ENCODE results near the gene GNAZ.

The GNAZ gene

DNA sequence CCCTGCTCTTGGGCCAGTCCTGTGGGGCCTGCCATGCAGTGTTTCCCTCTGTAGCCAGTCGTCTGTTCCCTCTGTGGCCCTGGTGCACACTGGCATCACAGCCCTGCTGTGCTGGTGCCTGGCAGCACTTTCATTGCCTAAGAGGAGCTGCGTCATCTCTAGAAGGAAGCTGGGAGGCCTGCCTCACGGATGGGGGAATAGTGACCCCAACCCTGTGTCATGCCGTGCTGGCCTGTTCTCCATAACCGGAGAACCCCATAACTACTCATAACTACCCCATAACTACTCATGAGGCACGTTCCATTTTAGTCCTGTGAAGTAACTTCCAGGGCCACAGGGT lies 88.9 kb downstream of the GNAZ start:
- no peak for DNase-seq

DNA sequence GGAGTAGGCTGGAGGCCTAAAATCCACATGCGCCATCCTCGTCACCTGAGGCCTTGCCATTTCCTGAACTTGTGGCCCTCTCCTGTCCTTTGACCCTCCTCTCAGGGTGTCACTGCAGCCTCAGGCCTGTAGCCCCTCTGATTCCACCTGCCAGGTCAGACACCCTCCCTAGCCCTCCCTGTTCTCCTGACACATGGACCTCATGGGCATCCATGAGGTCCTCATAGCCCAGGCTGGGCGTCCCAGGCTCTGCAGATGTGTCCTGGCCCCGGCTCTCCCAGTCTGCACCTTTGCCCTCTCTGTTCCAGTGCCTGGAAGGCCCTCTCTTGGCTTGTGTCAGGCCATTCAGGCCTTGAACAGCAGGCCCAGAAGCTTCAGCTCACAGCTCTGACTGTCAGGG lies 90.7 kb downstream of the GNAZ start:
- DNase-seq: no peak

DNA sequence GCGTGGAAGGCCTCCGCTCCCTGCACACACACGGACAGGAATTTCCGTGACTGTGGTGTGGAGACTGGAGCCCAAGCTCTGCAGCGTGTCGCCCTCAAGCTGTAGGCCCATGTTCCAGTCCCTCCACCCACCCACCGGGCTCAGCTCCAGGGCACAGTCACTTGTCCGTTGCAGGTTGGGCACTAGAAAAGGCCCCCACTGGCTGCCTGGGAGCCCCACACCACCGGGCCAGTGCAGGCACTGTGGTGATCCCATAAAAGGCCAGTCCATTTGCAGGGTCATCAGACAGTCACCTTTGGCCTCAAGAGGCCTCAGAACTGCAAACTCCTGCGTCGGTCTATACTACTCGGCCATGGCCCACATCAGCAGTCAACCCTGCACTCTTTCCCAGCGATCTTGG lies 91.3 kb downstream of the GNAZ start:
- DNase-seq: no peak

DNA sequence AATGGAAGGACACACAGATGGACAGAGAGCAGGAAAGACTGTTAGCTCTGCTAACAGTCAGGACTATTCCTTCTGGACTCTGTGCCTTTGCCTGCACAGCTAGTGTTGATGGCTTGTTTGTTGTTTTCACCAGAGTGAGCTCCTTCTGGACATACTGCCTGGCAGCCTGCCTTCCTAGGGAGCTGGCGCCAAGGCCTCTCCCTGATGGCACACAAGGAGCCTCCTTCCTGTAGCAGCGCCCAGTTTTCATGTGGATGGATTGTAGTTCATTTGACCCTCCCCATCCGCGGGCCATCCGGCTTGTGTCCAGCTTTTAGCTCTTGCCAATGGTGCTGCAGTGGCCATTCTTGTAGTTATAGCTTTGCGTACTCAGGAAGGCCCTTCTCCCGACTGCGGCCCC lies 93.3 kb downstream of the GNAZ start:
- DNase-seq: no peak

DNA sequence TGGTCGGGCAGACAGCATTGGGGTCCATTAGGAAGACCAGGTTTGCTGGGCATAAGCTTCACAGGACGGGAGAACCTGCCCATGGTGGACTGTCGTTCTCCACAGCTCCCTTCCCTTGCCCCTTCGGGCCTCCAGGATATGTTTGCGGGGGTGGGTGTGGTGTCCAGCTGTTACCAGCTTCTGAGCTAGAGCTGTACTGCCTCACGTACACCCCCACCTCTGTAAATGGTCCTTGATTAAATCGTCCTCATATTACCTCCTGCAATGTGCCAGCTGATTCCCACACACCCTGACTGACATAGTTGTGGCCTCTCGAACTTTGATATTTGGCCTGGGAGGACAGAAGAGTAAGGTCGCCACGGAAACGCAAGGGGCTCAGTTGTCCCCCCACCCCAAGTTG lies 93.8 kb downstream of the GNAZ start:
- no peak for DNase-seq

DNA sequence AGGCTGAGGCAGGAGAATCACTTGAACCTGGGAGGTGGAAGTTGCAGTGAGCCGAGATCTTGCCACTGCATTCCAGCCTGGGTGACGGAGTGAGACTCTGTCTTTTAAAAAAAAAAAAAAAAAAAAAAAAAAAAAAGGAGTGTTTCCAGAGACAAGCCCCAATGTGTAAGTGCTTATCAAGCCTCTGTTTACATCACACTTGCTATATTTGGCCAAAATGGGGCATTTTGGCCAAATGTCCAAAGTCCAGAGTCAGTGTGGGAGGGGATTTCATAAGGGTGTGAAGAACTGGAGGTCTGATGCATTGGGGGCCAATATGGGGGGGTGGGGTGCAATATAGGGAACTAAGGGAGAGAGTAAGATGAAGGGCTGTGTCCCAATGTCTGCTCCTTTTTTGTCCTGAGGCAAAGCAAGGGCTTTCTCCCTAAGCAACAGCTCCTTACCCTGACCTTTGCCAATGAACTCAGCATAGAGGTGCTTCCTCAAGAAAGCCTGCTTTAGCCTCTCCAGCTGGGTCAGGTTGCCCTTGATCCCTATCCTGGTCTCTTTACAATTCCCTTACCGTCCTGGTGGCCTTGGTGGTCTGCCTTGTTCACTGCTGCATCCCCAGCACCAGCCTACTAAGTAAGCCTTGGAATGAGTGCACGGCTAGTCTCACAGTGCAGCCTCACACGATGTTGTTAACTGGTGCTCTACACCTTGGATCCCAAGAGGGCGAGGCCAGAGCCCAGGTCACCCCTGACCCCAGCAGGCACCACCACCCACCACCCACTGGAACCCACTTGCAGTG lies 95.9 kb downstream of the GNAZ start:
- no peak for DNase-seq

DNA sequence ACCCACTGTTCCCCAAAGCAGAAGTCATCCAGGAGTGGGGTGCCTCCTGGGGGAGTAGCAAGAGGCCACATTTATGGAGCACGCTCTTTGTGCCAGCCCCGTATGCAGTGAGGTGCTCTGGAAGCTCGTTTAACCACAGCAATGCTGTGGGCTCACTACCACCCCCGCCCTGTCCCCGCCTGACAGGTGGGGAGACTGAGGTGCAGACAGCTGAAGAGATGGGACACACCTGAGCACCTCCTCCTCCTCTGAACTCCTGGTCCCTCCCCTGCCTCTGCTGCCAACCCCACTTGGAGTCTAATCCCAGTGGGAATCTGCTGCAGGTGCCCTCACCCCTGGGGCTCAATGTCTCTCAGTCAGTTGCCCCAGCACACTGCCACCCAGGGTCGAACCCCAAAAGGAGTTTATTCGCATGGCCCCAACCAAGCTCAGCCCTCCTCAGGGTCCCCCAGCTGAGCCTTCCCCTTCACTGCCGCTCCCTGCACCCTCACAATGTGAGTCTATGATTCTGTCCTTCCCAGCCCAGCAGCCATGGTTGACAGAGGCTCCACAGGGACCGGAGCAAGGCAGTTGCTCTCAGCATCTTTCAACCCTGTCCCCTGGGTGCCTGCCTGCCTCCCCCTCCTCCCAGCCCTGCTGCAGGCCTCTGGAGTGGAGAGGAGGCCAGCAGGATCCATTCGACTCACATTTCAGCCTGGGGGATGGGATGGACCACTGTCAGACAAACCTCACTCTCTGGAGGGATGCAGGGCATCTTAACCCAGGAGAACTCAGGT lies 96.7 kb downstream of the GNAZ start:
- no peak for DNase-seq

DNA sequence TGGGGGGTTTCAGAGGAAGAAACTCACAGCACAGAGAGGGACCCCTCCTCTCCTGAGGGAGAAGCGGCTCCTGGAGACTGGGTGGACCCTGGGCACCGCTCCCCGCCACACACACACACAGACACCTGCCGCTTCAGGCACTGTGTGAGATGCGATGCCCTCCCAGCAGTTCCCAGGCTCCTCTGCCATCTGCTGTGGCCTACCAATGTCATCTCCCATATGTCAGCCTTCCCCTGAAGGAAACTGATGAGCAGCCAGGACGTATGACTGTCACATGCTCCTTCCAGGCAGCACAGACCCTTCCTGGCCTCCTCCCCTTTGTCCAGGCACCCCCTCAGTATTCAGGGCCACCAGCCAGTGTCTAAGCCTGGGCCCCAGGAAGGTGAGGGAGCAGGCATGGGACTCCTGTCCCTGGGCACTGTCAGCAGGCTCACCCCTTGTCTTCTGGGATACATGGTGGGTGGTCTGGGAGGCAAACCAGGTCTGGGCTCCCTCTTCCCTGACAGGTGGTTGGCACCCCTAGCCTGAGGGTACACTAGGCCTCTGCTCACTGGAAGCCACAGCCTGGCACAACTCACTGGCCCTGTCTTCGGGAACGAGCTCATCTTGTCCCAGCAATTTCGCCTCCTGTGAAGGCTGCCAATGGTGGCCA lies 98.2 kb downstream of the GNAZ start:
- no peak for DNase-seq

DNA sequence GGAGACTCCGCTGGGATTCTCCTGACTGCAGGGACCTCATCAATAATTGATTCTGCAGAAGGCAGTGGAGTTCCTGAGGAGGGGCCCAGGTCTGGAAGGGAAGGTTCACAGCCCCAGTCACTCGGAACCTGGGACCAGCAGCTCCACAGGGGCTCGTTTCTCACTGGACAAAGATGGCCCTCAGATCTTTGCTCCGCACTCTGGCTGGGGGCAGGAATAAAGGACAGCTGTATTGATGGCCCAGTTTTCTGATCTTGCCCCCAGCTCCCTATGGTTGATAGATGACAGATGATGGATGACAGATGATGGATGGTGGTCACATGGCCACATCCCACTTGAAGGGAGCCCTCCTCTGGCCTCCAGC lies 98.7 kb downstream of the GNAZ start:
- no peak for DNase-seq

All from cortex of kidney (tissue), 1 donor.